ENCODE results near the gene AKAP6. TPM values are rescaled to one million over a fixed set of nuclear protein-coding genes. Genes with fewer than 3 reads are reported as not detected.

Gene AKAP6
- total and polyA plus RNA-seq, 2 of the 8 experiments (the other 6 are each of a cell fraction or from before 2014, with no cell fraction given) = 0.09 to 0.89 TPM

GRCh38 chr14:32408018-32408417, 78.9 kb downstream of the AKAP6 start (continued):
- TF ChIP-seq CHD7 (IDR thresholded peaks at IDR 0.05; ENCODE audit: insufficient replicate concordance, low read length) (no peak), HDAC2 (IDR thresholded peaks at IDR 0.05; ENCODE audit: borderline replicate concordance in 1 of 2, low read depth in 2 of 2, low read length in 2 of 2) (no peak), ZNF274 (IDR thresholded peaks at IDR 0.05; ENCODE audit: borderline replicate concordance, extremely low read depth, low read length) (no peak)
